LNCAP (cell line): ENCODE measurements around the gene ADAMTS9.

Experiments used
- CTCF ChIP-seq: fragments of 450-650 bp; IDR thresholded peaks from 2 replicates; pipeline ENCODE4 v1.5.1; 2017; ENCODE audit warnings: mild to moderate bottlenecking

The ADAMTS9 gene

GRCh38 chr3:64502284-64502683 is 185.5 kb downstream of the ADAMTS9 start:
- no peak for TF ChIP-seq CTCF

GRCh38 chr3:64501298-64501906 is 186.4 kb downstream of the ADAMTS9 start:
- no peak for TF ChIP-seq CTCF

- no peak for TF ChIP-seq CTCF
These were observed 190.9 kb downstream of the ADAMTS9 start for GRCh38 chr3:64496786-64497490.

GRCh38 chr3:64495781-64496334 is 191.9 kb downstream of the ADAMTS9 start:
- no peak for TF ChIP-seq CTCF

GRCh38 chr3:64495121-64495780 is 192.5 kb downstream of the ADAMTS9 start:
- TF ChIP-seq CTCF, result no peak

- no peak for TF ChIP-seq CTCF
These were observed 193.3 kb downstream of the ADAMTS9 start for GRCh38 chr3:64494526-64494925.

GRCh38 chr3:64493149-64493548 is 194.7 kb downstream of the ADAMTS9 start:
- TF ChIP-seq CTCF, result no peak
